Hepatocyte (in vitro differentiated cells): ENCODE results near the gene IDE. TPM values are rescaled to one million over a fixed set of nuclear protein-coding genes. Genes with fewer than 3 reads are reported as not detected.

ENCODE experiments used
- DNase-seq: peaks from one replicate; pipeline ENCODE4 v3.0.0-alpha.2; 2016; ENCODE audit warnings: low spot score
- H2AFZ ChIP-seq: fragments of 200-600 bp; sonication (generic); 2 replicates; pipeline ENCODE4 v1.6.0; 2016; ENCODE audit warnings: antibody characterized with exemption, mild to moderate bottlenecking
- H3K27ac ChIP-seq: fragments of 200-600 bp; sonication (generic); 2 replicates; pipeline ENCODE4 v1.5.1; 2016; ENCODE audit warnings: mild to moderate bottlenecking
- H3K27me3 ChIP-seq: fragments of 200-600 bp; sonication (generic); 2 replicates; pipeline ENCODE4 v1.6.1; 2016
- H3K36me3 ChIP-seq: fragments of 200-600 bp; sonication (generic); replicated peaks from 2 replicates; pipeline ENCODE4 v1.5.1; 2016; ENCODE audit warnings: low read depth; ENCODE audit not compliant: insufficient read depth
- H3K4me1 ChIP-seq: fragments of 200-600 bp; sonication (generic); 2 replicates; pipeline ENCODE4 v1.5.1; 2016; ENCODE audit warnings: mild to moderate bottlenecking, moderate library complexity; ENCODE audit not compliant: insufficient read depth
- H3K4me2 ChIP-seq: fragments of 200-600 bp; sonication (generic); 2 replicates; pipeline ENCODE4 v1.6.0; 2016
- H3K4me3 ChIP-seq: fragments of 200-600 bp; sonication (generic); 2 replicates; pipeline ENCODE4 v1.5.1; 2016; ENCODE audit warnings: mild to moderate bottlenecking
- H3K79me2 ChIP-seq: fragments of 200-600 bp; sonication (generic); 2 replicates; pipeline ENCODE4 v1.6.0; 2017; ENCODE audit warnings: mild to moderate bottlenecking
- H3K9me2 ChIP-seq: fragments of 200-600 bp; sonication (generic); replicated peaks from 2 replicates; pipeline ENCODE4 v1.6.0; 2017; ENCODE audit warnings: mild to moderate bottlenecking; ENCODE audit not compliant: insufficient read depth
- H3K9me3 ChIP-seq: fragments of 200-600 bp; sonication (generic); 2 replicates; pipeline ENCODE4 v1.5.1; 2016; ENCODE audit warnings: low read depth, mild to moderate bottlenecking
- H4K20me1 ChIP-seq: fragments of 200-600 bp; sonication (generic); 2 replicates; pipeline ENCODE4 v1.6.0; 2016; ENCODE audit warnings: mild to moderate bottlenecking; ENCODE audit not compliant: insufficient read depth, poor library complexity, severe bottlenecking
- CTCF ChIP-seq: fragments of 200-600 bp; sonication (generic); IDR thresholded peaks from 2 replicates; pipeline ENCODE4 v1.5.1; 2016; ENCODE audit warnings: antibody characterized with exemption, mild to moderate bottlenecking; ENCODE audit not compliant: poor library complexity
- EZH2 ChIP-seq: fragments of 200-600 bp; sonication (generic); IDR thresholded peaks from 2 replicates; pipeline ENCODE4 v1.6.1; 2016; ENCODE audit warnings: antibody characterized with exemption, mild to moderate bottlenecking, borderline replicate concordance
- EZH2phosphoT487 ChIP-seq: fragments of 200-600 bp; sonication (generic); IDR thresholded peaks from one replicate; pipeline ENCODE4 v1.6.1; 2018; ENCODE audit warnings: antibody characterized with exemption, mild to moderate bottlenecking, low read depth, moderate library complexity; ENCODE audit not compliant: unreplicated experiment, severe bottlenecking
- WGBS: methylation state at CpG from one replicate; pipeline ENCODE4 v1.1.6; 2016; ENCODE audit warnings: low lambda C conversion rate; ENCODE audit errors: missing lambda C conversion rate; 5-methylcytosine and 5-hydroxymethylcytosine counted together
- polyA plus RNA-seq: library from polyadenylated mRNA; unstranded; fragments of >200 nt; fragmentation: Nextera tagmentation; extraction: Ambion mirVana; gene quantifications from 2 replicates; pipeline ENCODE4 v1.2.1, GENCODE V29; 2016
- total RNA-seq: library from RNA; depleted of rRNA; stranded (reverse); fragments of >200 nt; gene quantifications from 2 replicates; pipeline ENCODE4 v1.2.3, GENCODE V29; 2014

IDE gene
- total and polyA plus RNA-seq, 2 experiments from 2014 or later: 16.6 to 39.7 TPM

- H3K79me2 ChIP-seq: peaks cover 73% of the 10 kb centered on the region
- H2AFZ ChIP-seq: no peak overlapping the region
- H3K4me1 ChIP-seq: no peaks in the 10 kb centered on the region
- no peaks in the 10 kb centered on the region for H4K20me1 ChIP-seq
- H3K9me3 ChIP-seq: no peaks in the 10 kb centered on the region
- TF ChIP-seq EZH2phosphoT487 (no peak), EZH2 (no peak), CTCF (no peak)
- no peaks in the 10 kb centered on the region for H3K27me3 ChIP-seq
- no peak overlapping the region for H3K4me3 ChIP-seq
- H3K36me3 ChIP-seq: no peaks in the 10 kb centered on the region
- no peak for DNase-seq
- H3K27ac ChIP-seq: no peak overlapping the region
- no peaks in the 10 kb centered on the region for H3K9me2 ChIP-seq
- no peak overlapping the region for H3K4me2 ChIP-seq
- WGBS: 100% methylated on average over 2 of the region's 2 CpGs
These were observed 30.9 kb upstream of the IDE start for GRCh38 chr10:92604841-92605240.

GRCh38 chr10:92598321-92598720 lies 24.4 kb upstream of the IDE start:
- Histone ChIP-seq H3K4me2 (no peak overlapping the region), H3K9me2 (no peaks in the 10 kb centered on the region), H3K27ac (no peak overlapping the region), H3K36me3 (no peaks in the 10 kb centered on the region), H3K4me3 (no peak overlapping the region), H3K79me2 (peaks cover 96% of the 10 kb centered on the region), H3K27me3 (no peaks in the 10 kb centered on the region), H3K4me1 (peaks cover 4% of the 10 kb centered on the region), H2AFZ (no peak overlapping the region), H4K20me1 (no peaks in the 10 kb centered on the region), H3K9me3 (no peaks in the 10 kb centered on the region)
- WGBS: 100% methylated on average over 1 of the region's 1 CpG
- no peak for TF ChIP-seq EZH2
- no peak for TF ChIP-seq CTCF
- no peak for TF ChIP-seq EZH2phosphoT487
- no peak for DNase-seq

GRCh38 chr10:92595505-92595904 lies 21.6 kb upstream of the IDE start:
- Histone ChIP-seq H3K4me1 (peaks cover 4% of the 10 kb centered on the region), H3K4me2 (peak overlapping the region; percentile 79), H3K9me2 (no peaks in the 10 kb centered on the region), H3K27me3 (no peaks in the 10 kb centered on the region), H3K79me2 (peaks cover 68% of the 10 kb centered on the region), H4K20me1 (no peaks in the 10 kb centered on the region), H2AFZ (no peak overlapping the region), H3K4me3 (no peak overlapping the region), H3K27ac (no peak overlapping the region), H3K36me3 (no peaks in the 10 kb centered on the region), H3K9me3 (no peaks in the 10 kb centered on the region)
- TF ChIP-seq EZH2phosphoT487 (no peak), EZH2 (no peak), CTCF (no peak)
- DNase-seq: no peak
- WGBS: 91% methylated on average over 2 of the region's 2 CpGs
